H9 (cell line): ENCODE results near the gene MST1. TPM values are rescaled to one million over a fixed set of nuclear protein-coding genes. Genes with fewer than 3 reads are reported as not detected.

Source experiments
- DNase-seq: peaks from one replicate; pipeline ENCODE4 v3.0.0-alpha.2; 2017
- H2AFZ ChIP-seq: one replicate; pipeline ENCODE4 v1.6.1; 2013; ENCODE audit warnings: mild to moderate bottlenecking, low read length, control low read depth, moderate library complexity
- H2AK5ac ChIP-seq: 2 replicates; pipeline ENCODE4 v1.6.1; 2013; ENCODE audit warnings: low read length, control low read depth, mixed read lengths; ENCODE audit not compliant: insufficient read length
- H2BK120ac ChIP-seq: one replicate; pipeline ENCODE4 v1.6.1; 2013; ENCODE audit warnings: low read depth, mild to moderate bottlenecking, low read length, control low read depth, inconsistent platforms; ENCODE audit not compliant: poor library complexity, severe bottlenecking
- H2BK12ac ChIP-seq: 2 replicates; pipeline ENCODE4 v1.6.1; 2013; ENCODE audit warnings: low read length, control low read depth, mixed read lengths, low read depth; ENCODE audit not compliant: insufficient read length
- H2BK15ac ChIP-seq: 2 replicates; pipeline ENCODE4 v1.6.1; 2013; ENCODE audit warnings: low read depth, low read length, control low read depth
- H2BK20ac ChIP-seq: one replicate; pipeline ENCODE4 v1.6.1; 2013; ENCODE audit warnings: low read depth, mild to moderate bottlenecking, low read length, control low read depth, inconsistent platforms; ENCODE audit not compliant: poor library complexity, severe bottlenecking
- H2BK5ac ChIP-seq: 2 replicates; pipeline ENCODE4 v1.6.1; 2013; ENCODE audit warnings: low read length, control low read depth, mixed read lengths; ENCODE audit not compliant: insufficient read length
- H3K14ac ChIP-seq: 2 replicates; pipeline ENCODE4 v1.6.1; 2013; ENCODE audit warnings: low read length, control low read depth; ENCODE audit not compliant: insufficient read depth
- H3K18ac ChIP-seq: 2 replicates; pipeline ENCODE4 v1.6.1; 2013; ENCODE audit warnings: low read depth, mild to moderate bottlenecking, mixed read lengths, low read length, control low read depth; ENCODE audit not compliant: insufficient read length
- H3K23ac ChIP-seq: 2 replicates; pipeline ENCODE4 v1.6.1; 2013; ENCODE audit warnings: low read length, control low read depth, mixed read lengths, low read depth; ENCODE audit not compliant: insufficient read length
- H3K23me2 ChIP-seq: 2 replicates; pipeline ENCODE4 v1.6.1; 2013; ENCODE audit warnings: low read depth, mild to moderate bottlenecking, mixed read lengths, low read length, control low read depth; ENCODE audit not compliant: insufficient read length, poor library complexity, severe bottlenecking
- H3K27ac ChIP-seq: 2 replicates; pipeline ENCODE4 v1.5.1; 2013; ENCODE audit warnings: low read length, control low read depth, mixed read lengths, low read depth; ENCODE audit not compliant: insufficient read length
- H3K27me3 ChIP-seq: 2 replicates; pipeline ENCODE4 v1.6.1; 2013; ENCODE audit warnings: low read length, control low read depth, inconsistent platforms; ENCODE audit not compliant: insufficient read depth
- H3K4ac ChIP-seq: 2 replicates; pipeline ENCODE4 v1.6.1; 2013; ENCODE audit warnings: low read depth, mild to moderate bottlenecking, control low read depth, inconsistent platforms, low read length, moderate library complexity
- H3K4me1 ChIP-seq: 2 replicates; pipeline ENCODE4 v1.6.1; 2013; ENCODE audit warnings: low read length, control low read depth, inconsistent platforms; ENCODE audit not compliant: insufficient read depth
- H3K4me2 ChIP-seq: 2 replicates; pipeline ENCODE4 v1.6.1; 2013; ENCODE audit warnings: low read length, control low read depth, mixed read lengths; ENCODE audit not compliant: insufficient read length, insufficient read depth
- H3K56ac ChIP-seq: 2 replicates; pipeline ENCODE4 v1.6.1; 2013; ENCODE audit warnings: low read depth, mild to moderate bottlenecking, mixed read lengths, low read length, control low read depth; ENCODE audit not compliant: insufficient read length
- H3K79me1 ChIP-seq: 2 replicates; pipeline ENCODE4 v1.6.1; 2013; ENCODE audit warnings: low read depth, mild to moderate bottlenecking, moderate library complexity, low read length, control low read depth, inconsistent platforms; ENCODE audit not compliant: insufficient read depth, poor library complexity, severe bottlenecking
- H3K79me2 ChIP-seq: 2 replicates; pipeline ENCODE4 v1.6.1; 2013; ENCODE audit warnings: low read length, control low read depth, inconsistent platforms; ENCODE audit not compliant: insufficient read depth
- H3K9ac ChIP-seq: 2 replicates; pipeline ENCODE4 v1.6.1; 2013; ENCODE audit warnings: low read length, control low read depth, mixed read lengths; ENCODE audit not compliant: insufficient read length; ENCODE audit errors: extremely low read depth
- H3K9me3 ChIP-seq: one replicate; pipeline ENCODE4 v1.6.1; 2013; ENCODE audit warnings: low read depth, low read length, inconsistent platforms; ENCODE audit not compliant: control insufficient read depth
- H3T11ph ChIP-seq: one replicate; pipeline ENCODE4 v1.6.1; 2013; ENCODE audit warnings: mild to moderate bottlenecking, low read length, control low read depth, inconsistent platforms
- H4K20me1 ChIP-seq: one replicate; pipeline ENCODE4 v1.6.1; 2013; ENCODE audit not compliant: control insufficient read depth, insufficient read length, insufficient read depth
- H4K5ac ChIP-seq: 2 replicates; pipeline ENCODE4 v1.6.1; 2013; ENCODE audit warnings: low read depth, mild to moderate bottlenecking, mixed read lengths, low read length, control low read depth; ENCODE audit not compliant: insufficient read length
- H4K8ac ChIP-seq: replicated peaks from 2 replicates; pipeline ENCODE4 v1.6.1; 2013; ENCODE audit warnings: low read length, control low read depth, mixed read lengths, low read depth; ENCODE audit not compliant: insufficient read length
- H4K91ac ChIP-seq: 2 replicates; pipeline ENCODE4 v1.6.1; 2013; ENCODE audit warnings: low read depth, mild to moderate bottlenecking, moderate library complexity, mixed read lengths, low read length, control low read depth; ENCODE audit not compliant: insufficient read length
- H3K27ac Mint-ChIP-seq, 3 experiments: 2 replicates in 2 of 3; 3 replicates in 1 of 3; pipeline ENCODE4 v1.8.0; 2020 to 2021; ENCODE audit warnings: mixed read lengths in 3 of 3, mild to moderate bottlenecking in 1 of 3, moderate library complexity in 1 of 3
- H3K27me3 Mint-ChIP-seq: 2 replicates; pipeline ENCODE4 v1.8.0; 2021; ENCODE audit warnings: low read depth, mild to moderate bottlenecking, moderate library complexity, mixed read lengths
- H3K36me3 Mint-ChIP-seq, 3 experiments: 2 replicates in 2 of 3; 3 replicates in 1 of 3; pipeline ENCODE4 v1.8.0; 2020 to 2021; ENCODE audit warnings: low read depth in 3 of 3, mixed read lengths in 3 of 3; ENCODE audit not compliant: insufficient read depth in 1 of 3
- H3K4me1 Mint-ChIP-seq, 2 experiments: 2 replicates each; pipeline ENCODE4 v1.8.0; 2020; ENCODE audit warnings: mixed read lengths in 2 of 2
- H3K4me3 Mint-ChIP-seq, 2 experiments: 2 replicates in 1 of 2; 3 replicates in 1 of 2; pipeline ENCODE4 v1.8.0; 2020 to 2021; ENCODE audit warnings: mild to moderate bottlenecking in 2 of 2, mixed read lengths in 2 of 2, moderate library complexity in 1 of 2
- H3K9me3 Mint-ChIP-seq, 2 experiments: 2 replicates in 1 of 2; 3 replicates in 1 of 2; pipeline ENCODE4 v1.8.0; 2020; ENCODE audit warnings: mild to moderate bottlenecking in 2 of 2, mixed read lengths in 2 of 2, moderate library complexity in 1 of 2
- CTCF ChIP-seq: fragments of 200-600 bp; sonication (generic); conservative IDR thresholded peaks from 3 replicates; pipeline ENCODE4 v1.8.0; 2021; ENCODE audit warnings: antibody characterized with exemption, mild to moderate bottlenecking
- WGBS: extraction: QIAGEN DNeasy Blood & Tissue Kit; methylation state at CpG from one replicate; pipeline ENCODE4 v1.1.7; 2013; ENCODE audit warnings: missing lambda C conversion rate, low lambda C conversion rate, mixed read lengths; ENCODE audit not compliant: insufficient read length; ENCODE audit errors: extremely low coverage; 5-methylcytosine and 5-hydroxymethylcytosine counted together
- total RNA-seq: library from RNA; stranded (reverse); gene quantifications from 2 replicates; pipeline ENCODE4 v1.2.1, GENCODE V29; 2021

MST1 gene
- total RNA-seq, 1 experiment from 2014 or later, result 8.9 TPM

GRCh38 chr3:49701388-49702077, 12.3 kb upstream of the MST1 start:
- H2BK120ac ChIP-seq, result no peak overlapping the region
- no peak overlapping the region for H3T11ph ChIP-seq
- no peaks in the 10 kb centered on the region for H3K27me3 ChIP-seq
- H2BK20ac ChIP-seq, result no peak overlapping the region
- no peak overlapping the region for H2BK15ac ChIP-seq
- H4K8ac ChIP-seq, result no peak overlapping the region
- TF ChIP-seq CTCF, result peak; percentile 75
- H3K79me1 ChIP-seq, result no peaks in the 10 kb centered on the region
- peaks cover 11 to 21% of the 10 kb centered on the region in 2 experiments for H3K4me1 Mint-ChIP-seq
- WGBS, result no CpG with 5 or more reads among the region's 21 CpGs
- no peak overlapping the region for H4K5ac ChIP-seq
- no peak overlapping the region for H2AK5ac ChIP-seq
- H3K9me3 ChIP-seq, result no peaks in the 10 kb centered on the region
- H3K23me2 ChIP-seq, result no peaks in the 10 kb centered on the region
- no peaks in the 10 kb centered on the region for H3K79me2 ChIP-seq
- no peak overlapping the region for H3K23ac ChIP-seq
- H3K14ac ChIP-seq, result no peak overlapping the region
- H3K36me3 Mint-ChIP-seq, result peaks cover 6 to 13% (median 9%) of the 10 kb centered on the region in 3 experiments; a peak in 6 of 7 replicates
- H4K91ac ChIP-seq, result no peak overlapping the region
- no peak overlapping the region for H3K18ac ChIP-seq
- H3K56ac ChIP-seq, result no peak overlapping the region
- no peak overlapping the region for H3K4me3 Mint-ChIP-seq
- peak; percentile 74 for DNase-seq
- H3K9me3 Mint-ChIP-seq, result no peaks in the 10 kb centered on the region
- H3K4me2 ChIP-seq, result no peak overlapping the region
- no peaks in the 10 kb centered on the region for H3K4me1 ChIP-seq
- H3K9ac ChIP-seq, result no peak overlapping the region
- H2BK12ac ChIP-seq, result no peak overlapping the region
- H2AFZ ChIP-seq, result no peak overlapping the region
- H2BK5ac ChIP-seq, result no peak overlapping the region
- H3K27me3 Mint-ChIP-seq, result no peaks in the 10 kb centered on the region
- H4K20me1 ChIP-seq, result no peaks in the 10 kb centered on the region
- no peak overlapping the region for H3K27ac ChIP-seq
- H3K4ac ChIP-seq, result no peak overlapping the region
- no peak overlapping the region for H3K27ac Mint-ChIP-seq
